NCI-H1048 (cell line): ENCODE data around the gene ZNF598.

Experiments
- DNase-seq: peaks from one replicate; lab custom pipeline; 2025; lab: John Stamatoyannopoulos, UW

Gene ZNF598

GRCh38 chr16:1990351-1991134 is 19.1 kb downstream of the ZNF598 start:
- DNase-seq, result no peak

- no peak for DNase-seq
Observed at GRCh38 chr16:1990101-1990350, 19.6 kb downstream of the ZNF598 start.

DNA sequence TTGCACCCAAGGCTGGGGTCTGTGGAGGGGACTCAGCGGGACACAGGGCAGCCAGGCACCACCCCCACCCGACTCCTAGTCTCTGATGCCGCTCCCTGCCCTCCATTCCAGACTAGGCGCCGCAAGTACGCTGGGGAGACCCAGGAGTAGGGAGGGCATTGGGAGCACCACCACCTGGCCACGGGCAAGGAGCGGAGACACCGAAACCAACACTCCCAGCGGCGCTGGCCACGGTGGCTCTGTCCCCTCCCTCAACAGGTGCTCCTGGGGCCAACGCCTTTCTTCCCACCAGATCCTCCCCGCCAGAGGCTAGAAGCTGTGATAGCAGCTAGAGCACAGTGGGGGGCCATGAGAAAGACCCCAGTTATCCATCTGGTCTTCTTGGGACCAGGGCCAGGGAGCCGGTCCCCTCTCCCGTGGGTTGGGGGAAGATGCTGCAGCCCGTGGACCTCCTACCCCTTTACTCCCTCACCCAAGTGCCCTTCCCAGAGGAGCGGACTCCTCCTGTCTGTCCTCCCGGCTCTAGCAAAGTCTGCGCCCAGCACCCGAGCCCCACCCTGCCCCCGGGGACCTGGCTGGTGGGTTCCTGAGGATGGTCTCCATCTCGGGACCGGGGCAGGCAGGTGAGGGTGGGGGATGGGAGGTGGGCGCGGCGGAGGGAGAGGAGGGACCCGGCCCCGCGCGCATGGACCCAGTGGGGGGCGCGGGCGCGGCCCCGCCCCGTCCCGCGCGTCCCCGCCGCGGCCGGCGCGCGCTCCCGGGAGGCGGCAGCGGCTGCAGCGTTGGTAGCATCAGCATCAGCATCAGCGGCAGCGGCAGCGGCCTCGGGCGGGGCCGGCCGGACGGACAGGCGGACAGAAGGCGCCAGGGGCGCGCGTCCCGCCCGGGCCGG is 20.2 kb downstream of the ZNF598 start, which contains the start of gene SYNGR3:
SYNGR3 (plus strand) TSS at position 762 of the 892 bp plus-strand sequence. CDS start 133 bp downstream, outside the sequence.
- no peak for DNase-seq

- DNase-seq, result no peak
Observed at GRCh38 chr16:1987198-1987597, 22.4 kb downstream of the ZNF598 start.

- no peak for DNase-seq
Observed at GRCh38 chr16:1985466-1986150, 24.0 kb downstream of the ZNF598 start.

DNA sequence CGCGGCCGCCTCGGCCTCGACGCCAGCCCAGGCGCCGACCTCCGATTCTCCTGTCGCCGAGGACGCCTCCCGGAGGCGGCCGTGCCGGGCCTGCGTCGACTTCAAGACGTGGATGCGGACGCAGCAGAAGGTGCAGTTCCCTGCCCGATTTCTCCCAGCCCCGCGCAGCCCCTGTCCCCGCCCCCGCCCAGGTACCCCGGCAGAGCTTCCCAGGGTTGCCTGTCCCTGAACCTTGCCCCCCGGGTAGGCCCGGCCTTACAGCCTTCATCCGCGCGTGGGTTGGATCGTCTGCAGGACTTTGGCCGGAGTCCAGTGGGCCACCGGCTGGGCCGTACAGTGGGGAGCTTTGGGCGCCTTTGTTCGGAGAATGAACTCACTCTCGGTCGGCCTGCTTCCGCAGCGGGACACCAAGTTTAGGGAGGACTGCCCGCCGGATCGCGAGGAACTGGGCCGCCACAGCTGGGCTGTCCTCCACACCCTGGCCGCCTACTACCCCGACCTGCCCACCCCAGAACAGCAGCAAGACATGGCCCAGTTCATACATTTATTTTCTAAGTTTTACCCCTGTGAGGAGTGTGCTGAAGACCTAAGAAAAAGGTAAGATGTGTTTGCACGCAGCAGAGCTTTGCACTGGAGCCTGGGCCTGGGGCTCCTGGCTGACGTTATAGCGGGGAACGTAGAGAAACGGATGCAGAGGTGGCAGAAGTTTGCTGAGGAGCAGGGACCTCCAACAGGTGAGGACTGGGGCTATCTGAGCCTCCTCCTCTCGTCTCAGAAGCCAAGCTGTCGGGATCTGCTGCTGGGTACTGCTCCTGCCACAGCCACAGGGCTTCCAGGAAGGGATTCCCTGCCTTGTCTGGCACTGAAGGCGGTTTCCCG is 25.0 kb downstream of the ZNF598 start:
- no peak for DNase-seq

GRCh38 chr16:1983544-1984346 is 25.9 kb downstream of the ZNF598 start, which contains the start of gene GFER:
Gene GFER (plus strand): TSS chr16:1984193. CDS start chr16:1984219, 26 bp downstream.
- DNase-seq, result peak; percentile 5

DNA sequence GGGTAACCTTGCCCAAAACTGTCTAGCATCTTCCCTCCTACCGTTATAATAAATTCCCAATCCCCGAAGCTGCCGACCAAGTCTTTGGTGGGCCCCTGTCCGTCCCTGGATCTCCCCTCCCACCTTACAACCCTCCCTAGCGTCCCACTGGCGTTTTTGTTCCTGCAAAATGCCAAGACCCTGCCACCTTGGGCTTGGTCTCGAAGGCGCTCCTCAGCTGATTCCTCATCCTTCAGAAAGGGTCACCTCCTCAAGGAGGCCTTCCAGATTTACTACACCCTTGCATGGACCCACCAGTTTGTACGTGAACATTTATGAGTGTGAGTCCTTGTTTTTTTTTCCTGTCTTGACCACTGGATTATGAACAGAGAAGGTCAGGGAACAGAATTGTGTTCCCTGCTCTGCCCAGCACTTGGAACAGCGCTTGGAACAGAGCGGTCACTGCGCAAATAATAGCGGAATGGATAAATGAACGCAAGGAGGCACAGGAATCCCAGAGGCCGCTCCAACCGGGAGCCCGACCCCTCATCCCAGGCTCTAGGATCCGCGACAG is 26.6 kb downstream of the ZNF598 start:
- DNase-seq, result no peak

GRCh38 chr16:1982013-1982433 is 27.6 kb downstream of the ZNF598 start:
- no peak for DNase-seq

DNA sequence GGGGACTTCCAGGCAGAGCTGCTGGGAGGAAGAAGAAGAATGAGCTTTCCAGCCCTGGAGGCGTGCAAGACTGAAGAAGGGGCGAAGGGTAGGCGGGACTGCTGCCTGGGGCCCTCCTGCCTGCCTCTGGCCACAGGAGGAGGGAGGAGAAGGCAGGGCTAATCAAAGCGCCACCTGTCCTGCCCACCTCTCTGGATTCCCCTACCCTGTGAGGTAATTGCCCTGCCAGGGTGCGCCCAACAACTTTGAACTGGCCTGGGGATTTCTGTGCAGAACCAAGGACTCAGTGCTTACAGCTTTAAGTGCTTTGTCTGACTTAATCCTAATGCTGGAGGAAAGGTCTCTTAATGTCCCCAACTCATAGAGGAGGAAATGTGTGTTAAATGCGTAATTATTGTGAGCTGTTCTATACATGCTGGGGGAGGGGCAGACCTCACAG is 28.2 kb downstream of the ZNF598 start, which contains the start of gene NOXO1:
NOXO1 (minus strand) TSS at position 72 of the 439 bp plus-strand sequence. CDS start 290 bp downstream, outside the sequence.
- no peak for DNase-seq

GRCh38 chr16:1980770-1981087 is 28.9 kb downstream of the ZNF598 start:
- DNase-seq, result no peak

DNA sequence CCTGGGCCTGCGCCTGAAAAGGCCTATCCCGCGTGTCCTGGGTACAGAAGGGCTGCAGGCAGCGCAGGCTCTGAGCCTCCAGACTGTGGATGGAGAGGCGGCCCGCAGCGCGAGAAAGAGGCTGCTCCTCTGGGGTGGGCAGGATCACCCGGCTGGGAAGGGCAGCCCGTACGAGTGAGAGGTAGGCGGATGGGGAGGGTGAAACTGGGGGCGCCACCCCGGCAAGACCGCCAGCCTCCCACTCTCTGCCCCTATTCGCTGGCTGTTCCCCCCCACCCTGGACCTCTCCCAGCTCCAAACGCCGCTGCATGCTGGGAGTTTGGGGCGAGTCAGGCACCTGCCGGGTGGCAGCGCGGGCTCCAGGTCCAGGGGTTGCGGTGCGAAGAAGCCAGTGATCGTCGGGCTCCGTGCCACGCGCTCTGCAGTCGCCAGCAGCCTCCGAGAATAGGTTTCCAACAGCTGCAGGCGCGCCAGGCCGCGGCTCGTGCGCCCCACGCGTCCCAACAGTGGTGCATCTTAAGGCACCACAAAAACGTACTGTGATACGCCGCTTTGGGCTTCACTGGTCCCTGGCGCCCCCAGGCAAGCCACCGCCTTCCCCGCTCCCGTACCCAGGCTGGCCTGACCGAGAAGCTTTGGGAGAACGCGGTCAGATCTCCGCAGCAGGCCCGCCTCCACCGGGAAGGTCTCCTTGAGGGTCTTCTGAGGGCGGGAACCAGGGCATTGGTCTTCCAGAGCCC is 29.4 kb downstream of the ZNF598 start:
- DNase-seq, result no peak

- peak; percentile 8 for DNase-seq
Observed at GRCh38 chr16:1979271-1980029, 30.2 kb downstream of the ZNF598 start.

GRCh38 chr16:1978476-1979120 is 31.0 kb downstream of the ZNF598 start:
- DNase-seq, result no peak

DNA sequence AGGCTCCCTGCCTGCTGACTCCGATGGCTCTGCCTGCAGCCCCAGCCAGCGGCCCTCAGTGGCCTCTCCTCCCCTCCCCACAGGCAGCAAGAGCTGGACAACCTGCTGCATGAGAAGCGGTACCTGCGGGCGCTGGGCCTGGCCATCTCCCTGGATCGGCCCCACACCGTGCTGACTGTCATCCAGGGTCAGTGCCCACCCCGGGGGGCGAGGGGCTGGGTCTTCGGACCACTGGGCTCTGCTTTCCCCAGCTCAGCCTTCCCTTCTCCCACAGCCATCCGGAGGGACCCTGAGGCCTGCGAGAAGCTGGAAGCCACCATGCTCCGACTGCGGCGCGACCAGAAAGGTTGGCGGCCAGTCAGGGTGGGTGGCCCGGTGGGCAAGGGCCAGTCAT is 31.7 kb downstream of the ZNF598 start:
- DNase-seq, result no peak

DNA sequence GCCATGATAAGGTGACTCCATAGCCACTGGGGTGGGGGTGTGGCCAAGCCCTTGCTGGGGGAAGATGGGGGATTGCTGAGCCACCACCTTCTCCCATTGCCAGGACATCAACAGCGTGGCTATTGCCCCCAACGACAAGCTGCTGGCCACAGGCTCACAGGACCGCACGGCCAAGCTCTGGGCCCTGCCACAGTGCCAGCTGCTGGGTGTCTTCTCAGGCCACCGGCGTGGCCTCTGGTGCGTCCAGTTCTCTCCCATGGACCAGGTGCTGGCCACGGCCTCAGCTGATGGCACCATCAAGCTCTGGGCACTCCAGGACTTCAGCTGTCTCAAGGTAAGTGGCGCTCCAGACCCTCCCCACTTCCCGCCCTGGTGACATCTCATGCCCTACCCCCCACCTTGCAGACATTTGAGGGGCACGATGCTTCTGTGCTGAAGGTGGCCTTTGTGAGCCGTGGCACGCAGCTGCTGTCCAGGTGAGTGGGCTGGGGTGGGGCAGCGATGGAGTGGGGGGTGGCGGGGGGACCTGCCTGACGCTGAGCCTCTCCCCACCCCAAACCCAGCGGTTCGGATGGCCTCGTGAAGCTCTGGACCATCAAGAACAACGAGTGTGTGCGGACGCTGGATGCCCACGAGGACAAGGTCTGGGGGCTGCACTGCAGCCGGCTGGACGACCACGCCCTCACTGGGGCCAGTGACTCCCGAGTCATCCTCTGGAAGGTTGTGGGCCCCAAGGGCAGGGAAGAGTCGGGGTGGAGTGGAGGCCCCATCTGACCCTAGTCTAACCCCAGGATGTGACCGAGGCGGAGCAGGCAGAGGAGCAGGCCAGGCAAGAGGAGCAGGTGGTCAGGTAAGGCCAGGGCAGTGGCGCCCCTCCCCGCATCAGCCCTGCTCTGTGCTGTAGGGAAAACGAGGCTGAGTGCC is 32.4 kb downstream of the ZNF598 start:
- no peak for DNase-seq

GRCh38 chr16:1976216-1976520 is 33.5 kb downstream of the ZNF598 start:
- no peak for DNase-seq
